Ishikawa (cell line): Measurements from ENCODE around the gene TBCC.

Experiments
- CEBPB ChIP-seq: IDR thresholded peaks from 2 replicates; pipeline ENCODE4 v1.6.1; 2012
- EGR1 ChIP-seq: IDR thresholded peaks from 2 replicates; pipeline ENCODE4 v1.6.1; 2012
- EP300 ChIP-seq: IDR thresholded peaks from 2 replicates; pipeline ENCODE4 v1.6.1; 2012; ENCODE audit warnings: borderline replicate concordance
- FOXM1 ChIP-seq: IDR thresholded peaks from 2 replicates; pipeline ENCODE4 v1.6.1; 2012; ENCODE audit warnings: low read depth, borderline replicate concordance
- MAX ChIP-seq: IDR thresholded peaks from 2 replicates; pipeline ENCODE4 v1.6.1; 2012
- RAD21 ChIP-seq: IDR thresholded peaks from 2 replicates; pipeline ENCODE4 v1.6.1; 2012; ENCODE audit warnings: low read depth
- YY1 ChIP-seq: IDR thresholded peaks from 2 replicates; pipeline ENCODE4 v1.6.1; 2012; ENCODE audit warnings: low read depth
- TF ChIP-seq, protein P1 (sequence below): IDR thresholded peaks from 2 replicates; pipeline ENCODE4 v1.6.1; 2012; ENCODE audit warnings: low read depth, mild to moderate bottlenecking

DNA sequence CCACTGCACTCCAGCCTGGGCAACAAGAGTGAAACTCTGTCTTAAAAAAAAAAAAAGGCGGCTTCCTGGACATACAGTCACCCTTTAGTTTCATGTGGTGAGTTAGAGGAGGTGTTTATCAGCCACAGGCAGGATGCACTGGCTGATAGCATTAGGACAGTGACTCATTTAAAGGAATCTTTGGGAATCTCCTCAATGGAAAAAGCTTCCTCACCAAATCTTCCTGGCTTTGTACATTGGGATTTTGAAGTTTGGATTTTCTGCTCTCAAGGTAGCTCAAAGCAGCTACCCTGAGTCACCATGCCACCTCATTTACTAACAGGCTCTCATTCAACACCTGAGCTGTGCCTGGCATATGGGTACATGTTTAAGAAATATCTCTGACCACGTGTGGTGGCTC is 43.7 kb downstream of the TBCC start:
- no peak for TF ChIP-seq MAX
- no peak for TF ChIP-seq CEBPB
- TF ChIP-seq, protein P1, sequence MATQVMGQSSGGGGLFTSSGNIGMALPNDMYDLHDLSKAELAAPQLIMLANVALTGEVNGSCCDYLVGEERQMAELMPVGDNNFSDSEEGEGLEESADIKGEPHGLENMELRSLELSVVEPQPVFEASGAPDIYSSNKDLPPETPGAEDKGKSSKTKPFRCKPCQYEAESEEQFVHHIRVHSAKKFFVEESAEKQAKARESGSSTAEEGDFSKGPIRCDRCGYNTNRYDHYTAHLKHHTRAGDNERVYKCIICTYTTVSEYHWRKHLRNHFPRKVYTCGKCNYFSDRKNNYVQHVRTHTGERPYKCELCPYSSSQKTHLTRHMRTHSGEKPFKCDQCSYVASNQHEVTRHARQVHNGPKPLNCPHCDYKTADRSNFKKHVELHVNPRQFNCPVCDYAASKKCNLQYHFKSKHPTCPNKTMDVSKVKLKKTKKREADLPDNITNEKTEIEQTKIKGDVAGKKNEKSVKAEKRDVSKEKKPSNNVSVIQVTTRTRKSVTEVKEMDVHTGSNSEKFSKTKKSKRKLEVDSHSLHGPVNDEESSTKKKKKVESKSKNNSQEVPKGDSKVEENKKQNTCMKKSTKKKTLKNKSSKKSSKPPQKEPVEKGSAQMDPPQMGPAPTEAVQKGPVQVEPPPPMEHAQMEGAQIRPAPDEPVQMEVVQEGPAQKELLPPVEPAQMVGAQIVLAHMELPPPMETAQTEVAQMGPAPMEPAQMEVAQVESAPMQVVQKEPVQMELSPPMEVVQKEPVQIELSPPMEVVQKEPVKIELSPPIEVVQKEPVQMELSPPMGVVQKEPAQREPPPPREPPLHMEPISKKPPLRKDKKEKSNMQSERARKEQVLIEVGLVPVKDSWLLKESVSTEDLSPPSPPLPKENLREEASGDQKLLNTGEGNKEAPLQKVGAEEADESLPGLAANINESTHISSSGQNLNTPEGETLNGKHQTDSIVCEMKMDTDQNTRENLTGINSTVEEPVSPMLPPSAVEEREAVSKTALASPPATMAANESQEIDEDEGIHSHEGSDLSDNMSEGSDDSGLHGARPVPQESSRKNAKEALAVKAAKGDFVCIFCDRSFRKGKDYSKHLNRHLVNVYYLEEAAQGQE: no peak
- TF ChIP-seq RAD21: no peak
- no peak for TF ChIP-seq YY1
- no peak for TF ChIP-seq EP300
- TF ChIP-seq FOXM1: no peak
- TF ChIP-seq EGR1: no peak
